MM.1S (cell line): Measurements from ENCODE around the gene TCAIM.
A peak's percentile ranks its signal among the peaks of the same experiment; 100 is the strongest.

Source experiments
- DNase-seq: peaks from one replicate; pipeline ENCODE4 v3.0.0-alpha.2; 2015
- H2AFZ ChIP-seq: fragments of 300-600 bp; sonication (generic); 2 replicates; pipeline ENCODE4 v1.6.0; 2016; ENCODE audit warnings: antibody characterized with exemption, low read length
- H3F3A ChIP-seq: fragments of 300-600 bp; sonication (generic); 2 replicates; pipeline ENCODE4 v1.6.1; 2016; ENCODE audit warnings: mild to moderate bottlenecking, antibody characterized with exemption, low read length, moderate library complexity, mixed read lengths; ENCODE audit not compliant: insufficient read depth
- H3K27ac ChIP-seq: fragments of 300-600 bp; sonication (generic); 2 replicates; pipeline ENCODE4 v1.5.1; 2016; ENCODE audit warnings: mild to moderate bottlenecking, low read length
- H3K27me3 ChIP-seq: fragments of 300-600 bp; sonication (generic); replicated peaks from 2 replicates; pipeline ENCODE4 v1.6.0; 2016; ENCODE audit warnings: low read length; ENCODE audit not compliant: insufficient read depth
- H3K36me3 ChIP-seq: fragments of 300-600 bp; sonication (generic); replicated peaks from 2 replicates; pipeline ENCODE4 v1.6.1; 2016; ENCODE audit warnings: mild to moderate bottlenecking, low read length, mixed read lengths; ENCODE audit not compliant: insufficient read depth
- H3K4me1 ChIP-seq: fragments of 300-600 bp; sonication (generic); 2 replicates; pipeline ENCODE4 v1.6.1; 2016; ENCODE audit warnings: low read length, mixed read lengths
- H3K4me2 ChIP-seq: fragments of 300-600 bp; sonication (generic); 2 replicates; pipeline ENCODE4 v1.6.0; 2016; ENCODE audit warnings: low read depth, low read length
- H3K4me3 ChIP-seq: fragments of 300-600 bp; sonication (generic); 2 replicates; pipeline ENCODE4 v1.5.1; 2016; ENCODE audit warnings: low read length, mixed read lengths
- H3K79me2 ChIP-seq: fragments of 300-600 bp; sonication (generic); 2 replicates; pipeline ENCODE4 v1.6.1; 2016; ENCODE audit warnings: mixed run types, low read length, mixed read lengths
- H3K9ac ChIP-seq: fragments of 300-600 bp; sonication (generic); 2 replicates; pipeline ENCODE4 v1.6.1; 2016; ENCODE audit warnings: low read length, mixed read lengths
- H3K9me2 ChIP-seq: fragments of 300-600 bp; sonication (generic); replicated peaks from 2 replicates; pipeline ENCODE4 v1.6.1; 2016; ENCODE audit warnings: mild to moderate bottlenecking, low read length, mixed read lengths; ENCODE audit not compliant: insufficient read depth
- H3K9me3 ChIP-seq: fragments of 300-600 bp; sonication (generic); replicated peaks from 2 replicates; pipeline ENCODE4 v1.6.1; 2016; ENCODE audit warnings: mild to moderate bottlenecking, low read length, mixed read lengths; ENCODE audit not compliant: insufficient read depth
- H4K20me1 ChIP-seq: fragments of 300-600 bp; sonication (generic); 2 replicates; pipeline ENCODE4 v1.6.1; 2016; ENCODE audit warnings: mild to moderate bottlenecking, low read length, moderate library complexity, mixed read lengths; ENCODE audit not compliant: insufficient read depth
- CTCF ChIP-seq: fragments of 300-600 bp; sonication (generic); IDR thresholded peaks from 2 replicates; pipeline ENCODE4 v1.5.1; 2016; ENCODE audit warnings: antibody characterized with exemption, low read length, mixed read lengths
- EZH2 ChIP-seq: fragments of 300-600 bp; sonication (generic); optimal IDR thresholded peaks from 2 replicates; pipeline ENCODE3; 2017; ENCODE audit warnings: low read depth, mild to moderate bottlenecking, antibody characterized with exemption, low read length, mixed read lengths
- EZH2phosphoT487 ChIP-seq: fragments of 300-600 bp; sonication (generic); IDR thresholded peaks from 2 replicates; pipeline ENCODE4 v1.6.1; 2018; ENCODE audit warnings: antibody characterized with exemption, low read length

Gene TCAIM, protein sequence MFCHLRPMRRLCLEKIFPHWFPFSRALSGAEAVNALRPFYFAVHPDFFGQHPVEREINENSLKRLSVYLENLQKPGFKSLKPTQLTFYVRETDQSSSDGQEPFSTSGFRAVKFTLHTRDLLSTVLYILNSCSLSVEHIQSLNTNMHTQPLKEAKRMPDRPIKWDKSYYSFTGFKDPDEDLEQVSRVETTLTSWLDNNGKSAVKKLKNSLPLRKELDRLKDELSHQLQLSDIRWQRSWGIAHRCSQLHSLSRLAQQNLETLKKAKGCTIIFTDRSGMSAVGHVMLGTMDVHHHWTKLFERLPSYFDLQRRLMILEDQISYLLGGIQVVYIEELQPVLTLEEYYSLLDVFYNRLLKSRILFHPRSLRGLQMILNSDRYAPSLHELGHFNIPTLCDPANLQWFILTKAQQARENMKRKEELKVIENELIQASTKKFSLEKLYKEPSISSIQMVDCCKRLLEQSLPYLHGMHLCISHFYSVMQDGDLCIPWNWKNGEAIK

DNA sequence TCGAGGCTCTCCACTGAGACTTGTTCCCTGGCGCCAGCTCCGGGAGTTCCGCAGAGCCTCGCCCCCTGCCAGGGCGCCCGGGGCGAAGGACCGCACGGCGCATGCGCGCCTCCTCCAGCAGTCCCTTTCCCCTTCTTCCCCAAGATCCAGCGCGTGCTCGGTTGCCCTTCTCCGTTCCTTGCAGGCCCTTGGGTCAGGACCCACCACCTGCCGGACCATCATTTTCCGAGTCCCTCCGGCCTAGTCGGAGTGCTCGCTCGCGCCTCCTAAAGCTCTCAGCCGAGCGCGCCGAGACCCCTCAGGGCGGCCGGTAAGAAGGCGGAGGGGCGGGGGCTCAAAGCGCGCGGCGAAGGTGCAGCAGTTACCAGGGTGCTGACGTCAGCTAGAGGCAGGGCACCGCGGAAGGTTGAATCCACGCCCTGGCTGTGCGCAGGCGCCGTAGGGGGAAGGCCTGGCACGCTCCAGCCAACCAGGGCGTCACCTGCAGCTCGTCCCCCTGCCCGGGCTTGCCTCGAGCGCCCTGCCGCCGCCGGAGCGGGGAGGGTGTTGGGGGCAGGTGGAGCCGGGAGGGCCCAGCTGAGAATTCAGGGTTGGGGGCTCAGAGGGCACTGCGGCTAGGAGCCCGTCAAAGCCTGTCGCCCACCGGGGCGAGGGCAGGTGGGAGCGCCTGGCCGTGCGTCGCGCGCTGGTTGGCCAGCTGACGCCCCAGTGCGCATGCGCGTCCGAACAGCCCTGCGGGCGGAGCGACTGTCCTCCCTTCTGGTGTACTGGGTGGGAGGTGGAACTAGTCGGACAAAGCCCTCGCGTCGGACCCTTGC, at the start of gene TCAIM:
Gene TCAIM (plus strand): TSS at position 757 of the 818 bp plus-strand sequence. CDS start 16,017 bp downstream, outside the sequence.
- Histone ChIP-seq H3K9ac (peak within 1 kb of the TSS; percentile 97), H3K4me3 (peak within 1 kb of the TSS; percentile 78), H4K20me1 (no peaks in the 10 kb centered on the region), H3K27me3 (no peaks in the 10 kb centered on the region), H2AFZ (peak within 1 kb of the TSS; percentile 71), H3K4me1 (peaks cover 7% of the 10 kb centered on the region; the same call in 1 of the 2 replicates), H3K36me3 (no peaks in the 10 kb centered on the region), H3K9me2 (no peaks in the 10 kb centered on the region), H3K79me2 (peaks cover 20% of the 10 kb centered on the region), H3F3A (peaks cover 6% of the 10 kb centered on the region; the same call in 1 of the 2 replicates), H3K27ac (peak within 1 kb of the TSS; percentile 89), H3K9me3 (no peaks in the 10 kb centered on the region), H3K4me2 (peak within 1 kb of the TSS; percentile 82)
- TF ChIP-seq EZH2, result no peak
- TF ChIP-seq EZH2phosphoT487, result no peak
- no peak for TF ChIP-seq CTCF
- DNase-seq, result peak; percentile 98

DNA sequence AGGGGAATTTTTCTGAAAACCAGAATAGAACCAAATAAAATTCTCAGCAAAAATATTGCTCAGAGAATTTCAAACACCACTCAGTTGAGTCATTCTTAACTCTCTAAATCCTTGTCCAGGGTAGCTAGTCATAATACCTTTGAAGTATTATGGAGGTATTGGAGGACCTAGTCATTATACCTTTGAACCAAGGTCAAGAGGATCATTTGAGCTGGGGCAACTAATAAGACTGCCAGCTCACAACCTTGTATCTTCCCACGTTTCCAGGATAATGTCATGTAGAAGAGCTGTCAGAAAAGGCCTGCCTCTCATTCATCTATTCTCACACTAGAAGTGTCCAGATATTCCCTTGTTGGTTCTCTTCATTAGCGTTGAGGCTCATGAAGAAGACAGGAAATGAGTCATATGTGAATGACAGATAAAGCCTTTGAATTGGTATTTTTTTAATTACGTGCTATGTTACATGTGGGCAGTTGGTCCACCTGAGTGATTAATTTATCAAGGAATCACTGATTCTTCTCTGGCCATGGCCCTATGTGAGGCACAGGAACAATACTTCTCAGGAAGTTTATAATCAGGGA, 48.6 kb upstream of the TCAIM start:
- Histone ChIP-seq H3K9me3 (no peaks in the 10 kb centered on the region), H3K9me2 (no peaks in the 10 kb centered on the region), H3K79me2 (no peaks in the 10 kb centered on the region), H3F3A (no peaks in the 10 kb centered on the region), H3K4me3 (no peak overlapping the region), H3K9ac (no peak overlapping the region), H3K4me1 (no peaks in the 10 kb centered on the region), H3K4me2 (no peak overlapping the region), H3K36me3 (no peaks in the 10 kb centered on the region), H2AFZ (no peak overlapping the region), H3K27me3 (no peaks in the 10 kb centered on the region), H3K27ac (no peak overlapping the region), H4K20me1 (no peaks in the 10 kb centered on the region)
- TF ChIP-seq EZH2 (no peak), EZH2phosphoT487 (no peak), CTCF (no peak)
- no peak for DNase-seq

- no peaks in the 10 kb centered on the region for H3K36me3 ChIP-seq
- no peaks in the 10 kb centered on the region for H3K79me2 ChIP-seq
- H3K4me3 ChIP-seq, result no peak overlapping the region
- H3K27me3 ChIP-seq, result no peaks in the 10 kb centered on the region
- H3K4me1 ChIP-seq, result no peaks in the 10 kb centered on the region
- no peaks in the 10 kb centered on the region for H4K20me1 ChIP-seq
- no peak overlapping the region for H3K27ac ChIP-seq
- H3K4me2 ChIP-seq, result no peak overlapping the region
- no peaks in the 10 kb centered on the region for H3K9me2 ChIP-seq
- no peak for DNase-seq
- no peak overlapping the region for H2AFZ ChIP-seq
- no peaks in the 10 kb centered on the region for H3K9me3 ChIP-seq
- no peak overlapping the region for H3K9ac ChIP-seq
- TF ChIP-seq CTCF, result no peak
- no peak for TF ChIP-seq EZH2phosphoT487
- TF ChIP-seq EZH2, result no peak
- no peaks in the 10 kb centered on the region for H3F3A ChIP-seq
These were observed 46.3 kb upstream of the TCAIM start for GRCh38 chr3:44292276-44292675.
